ENCODE results near the gene GPX2. TPM values are rescaled to one million over a fixed set of nuclear protein-coding genes. Genes with fewer than 3 reads are reported as not detected.
A peak's percentile ranks its signal among the peaks of the same experiment; 100 is the strongest.

The GPX2 gene
- total RNA-seq, 1 experiment from 2014 or later: 323 TPM

DNA sequence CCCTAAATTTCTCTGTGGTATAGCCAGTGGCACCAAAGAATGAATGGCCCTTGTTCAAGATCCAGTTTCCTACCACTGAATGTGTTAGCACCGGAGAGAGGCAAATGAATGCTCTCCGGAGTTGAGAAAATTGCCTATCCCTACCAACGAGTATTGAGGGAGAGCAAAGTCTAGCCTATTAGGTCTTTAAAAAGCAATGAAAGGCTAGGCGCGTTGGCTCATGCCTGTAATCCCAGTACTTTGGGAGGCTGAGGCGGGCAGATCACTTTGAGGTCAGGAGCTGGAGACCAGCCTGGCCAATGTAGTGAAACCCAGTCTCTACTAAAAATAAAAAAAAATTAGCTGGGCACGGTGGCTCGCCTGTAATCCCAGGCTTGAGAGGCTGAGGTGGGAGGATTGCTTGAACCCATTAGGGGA, 30.5 kb upstream of the GPX2 start:
- Histone ChIP-seq H3K9me3 (ENCODE audit: insufficient read depth, low read depth) (no peaks in the 10 kb centered on the region), H3K4me1 (replicated peaks; ENCODE audit: insufficient read depth) (peaks cover 37% of the 10 kb centered on the region), H3K27ac (no peak overlapping the region), H3K36me3 (ENCODE audit: low read depth) (no peaks in the 10 kb centered on the region), H3K4me3 (peak overlapping the region; percentile 83; the same call in 1 of the 2 replicates), H3K27me3 (ENCODE audit: insufficient read depth, low read depth) (no peaks in the 10 kb centered on the region), H3K9me2 (ENCODE audit: insufficient read depth) (no peaks in the 10 kb centered on the region), H3K4me2 (peak overlapping the region; percentile 87), H3F3A (ENCODE audit: insufficient read depth, low read depth) (peaks cover 31% of the 10 kb centered on the region), H2AFZ (peak overlapping the region; percentile 83; the same call in 1 of the 2 replicates), H4K20me1 (ENCODE audit: insufficient read depth) (no peaks in the 10 kb centered on the region), H3K79me2 (ENCODE audit: low read depth) (peaks cover 42% of the 10 kb centered on the region)
- ChIA-PET POLR2A (ENCODE audit: unreplicated experiment) (no interaction called here), CTCF (no interaction called here)
- intact Hi-C loops (cut with micrococcal nuclease; ENCODE audit: unreplicated experiment): loop anchor here (5.0 kb wide), 2 partner anchors 216 to 471 kb away; partner anchors contain the start of genes ZBTB1 and ZBTB25
- TF ChIP-seq, protein P1, sequence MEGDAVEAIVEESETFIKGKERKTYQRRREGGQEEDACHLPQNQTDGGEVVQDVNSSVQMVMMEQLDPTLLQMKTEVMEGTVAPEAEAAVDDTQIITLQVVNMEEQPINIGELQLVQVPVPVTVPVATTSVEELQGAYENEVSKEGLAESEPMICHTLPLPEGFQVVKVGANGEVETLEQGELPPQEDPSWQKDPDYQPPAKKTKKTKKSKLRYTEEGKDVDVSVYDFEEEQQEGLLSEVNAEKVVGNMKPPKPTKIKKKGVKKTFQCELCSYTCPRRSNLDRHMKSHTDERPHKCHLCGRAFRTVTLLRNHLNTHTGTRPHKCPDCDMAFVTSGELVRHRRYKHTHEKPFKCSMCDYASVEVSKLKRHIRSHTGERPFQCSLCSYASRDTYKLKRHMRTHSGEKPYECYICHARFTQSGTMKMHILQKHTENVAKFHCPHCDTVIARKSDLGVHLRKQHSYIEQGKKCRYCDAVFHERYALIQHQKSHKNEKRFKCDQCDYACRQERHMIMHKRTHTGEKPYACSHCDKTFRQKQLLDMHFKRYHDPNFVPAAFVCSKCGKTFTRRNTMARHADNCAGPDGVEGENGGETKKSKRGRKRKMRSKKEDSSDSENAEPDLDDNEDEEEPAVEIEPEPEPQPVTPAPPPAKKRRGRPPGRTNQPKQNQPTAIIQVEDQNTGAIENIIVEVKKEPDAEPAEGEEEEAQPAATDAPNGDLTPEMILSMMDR (conservative IDR thresholded peaks at IDR 0.05): no peak
- no peak for TF ChIP-seq EZH2 (IDR thresholded peaks at IDR 0.05; ENCODE audit: low read depth)
- no TSS peak for BruUV-seq (replicated peaks)
- DNase-seq: no peak

DNA sequence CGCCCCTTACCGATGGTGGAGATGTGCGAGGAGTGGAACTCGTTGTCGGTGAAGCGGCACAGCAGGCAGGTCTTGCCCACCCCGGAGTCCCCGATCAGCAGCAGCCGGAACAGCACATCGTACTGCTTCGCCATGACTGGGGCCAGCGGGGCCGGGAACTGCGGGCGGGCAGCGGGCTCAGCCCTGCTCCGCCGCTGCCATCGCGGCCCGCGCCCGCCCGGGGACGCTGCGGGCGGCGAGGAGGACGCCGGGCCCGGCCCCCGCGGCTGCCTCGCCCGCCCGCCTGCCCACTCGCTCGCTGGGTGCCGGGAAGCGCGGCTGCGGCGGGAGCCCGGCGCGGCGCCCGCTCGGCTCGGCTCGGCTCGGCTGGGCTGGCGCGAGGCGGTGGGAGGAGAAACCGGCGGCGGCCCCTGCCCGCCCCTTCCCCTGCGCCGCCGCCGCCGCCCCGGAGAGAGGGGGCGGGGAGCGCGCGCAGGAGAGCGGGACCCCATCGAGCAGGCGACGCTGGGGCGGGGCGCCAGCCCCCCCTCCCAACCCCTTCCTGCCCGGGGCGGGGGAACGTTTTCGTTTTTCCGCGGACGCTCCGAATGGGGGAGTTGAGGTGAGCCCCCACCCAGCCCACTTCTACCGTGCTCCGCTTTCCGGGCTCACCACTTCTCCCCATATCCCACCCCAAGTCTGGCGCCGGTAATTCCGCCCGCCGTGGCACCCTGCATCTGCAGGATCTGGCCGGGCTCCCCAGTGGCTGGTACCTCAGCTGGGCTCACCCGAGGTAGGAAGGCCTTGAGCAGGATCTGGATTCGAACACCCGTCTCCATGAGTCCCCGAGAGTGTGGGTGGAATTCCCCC, 29.6 kb upstream of the GPX2 start, which contains the start of gene RAB15:
RAB15 (minus strand) TSS at position 394 of the 849 bp plus-strand sequence; CDS start at position 134, 260 bp downstream.
- POLR2A ChIA-PET (ENCODE audit: unreplicated experiment): no interaction called here
- Histone ChIP-seq H3K4me2 (peak within 1 kb of the TSS; percentile 87), H3K27ac (peak within 1 kb of the TSS; percentile 79), H3K36me3 (ENCODE audit: low read depth) (0 out of 2 replicates have a peak, but pooled peaks cover 3% of the 10 kb centered on the region), H3K9me2 (ENCODE audit: insufficient read depth) (no peaks in the 10 kb centered on the region), H4K20me1 (ENCODE audit: insufficient read depth) (no peaks in the 10 kb centered on the region), H3K79me2 (ENCODE audit: low read depth) (peaks cover 50% of the 10 kb centered on the region), H3K4me3 (peak within 1 kb of the TSS; percentile 83), H2AFZ (peak within 1 kb of the TSS; percentile 83), H3K27me3 (ENCODE audit: insufficient read depth, low read depth) (no peaks in the 10 kb centered on the region), H3F3A (ENCODE audit: insufficient read depth, low read depth) (peaks cover 39% of the 10 kb centered on the region), H3K9me3 (ENCODE audit: insufficient read depth, low read depth) (no peaks in the 10 kb centered on the region), H3K4me1 (replicated peaks; ENCODE audit: insufficient read depth) (peaks cover 45% of the 10 kb centered on the region)
- intact Hi-C loops (cut with micrococcal nuclease; ENCODE audit: unreplicated experiment): loop anchor here (1.0 to 5.0 kb wide), 3 partner anchors 30 to 470 kb away; partner anchors contain the start of genes GPX2, ZBTB1 and ZBTB25
- TF ChIP-seq, protein P1 (conservative IDR thresholded peaks at IDR 0.05): no peak
- no peak for TF ChIP-seq EZH2 (IDR thresholded peaks at IDR 0.05; ENCODE audit: low read depth)
- BruUV-seq (replicated peaks): no TSS peak
- peak in 1 of 2 experiments; percentile 42 for DNase-seq
- CTCF ChIA-PET: no interaction called here

DNA sequence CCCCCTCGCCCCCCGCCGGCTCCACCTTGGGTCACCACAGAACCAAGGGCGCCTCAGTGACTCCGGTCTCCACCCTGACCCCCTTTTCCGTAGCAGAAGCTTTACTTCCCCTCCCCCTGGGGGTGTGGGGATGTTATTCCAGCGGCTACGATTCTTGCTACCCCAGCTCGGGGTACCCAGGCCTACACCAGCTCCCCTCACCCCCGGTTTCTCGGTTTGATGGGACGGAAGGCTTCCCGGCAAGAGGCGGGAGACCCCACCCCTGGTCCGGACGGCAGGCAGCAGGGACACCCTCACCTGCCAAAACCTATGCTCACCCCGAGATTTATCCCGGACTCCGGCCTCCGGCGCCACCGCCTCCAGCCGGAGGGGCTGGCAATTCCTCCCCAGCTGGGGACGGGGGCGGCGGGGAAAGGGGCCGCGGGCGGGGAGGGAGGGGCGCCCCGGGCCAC, 29.0 kb upstream of the GPX2 start:
- BruUV-seq (replicated peaks): no TSS peak
- ChIA-PET POLR2A (ENCODE audit: unreplicated experiment) (no interaction called here), CTCF (no interaction called here)
- Histone ChIP-seq H3K4me1 (replicated peaks; ENCODE audit: insufficient read depth) (peaks cover 49% of the 10 kb centered on the region), H3K9me3 (ENCODE audit: insufficient read depth, low read depth) (no peaks in the 10 kb centered on the region), H4K20me1 (ENCODE audit: insufficient read depth) (no peaks in the 10 kb centered on the region), H3K27me3 (ENCODE audit: insufficient read depth, low read depth) (no peaks in the 10 kb centered on the region), H3K79me2 (ENCODE audit: low read depth) (peaks cover 53% of the 10 kb centered on the region), H3K9me2 (ENCODE audit: insufficient read depth) (no peaks in the 10 kb centered on the region), H3F3A (ENCODE audit: insufficient read depth, low read depth) (peaks cover 43% of the 10 kb centered on the region), H2AFZ (peak overlapping the region; percentile 76), H3K4me3 (peak overlapping the region; percentile 68), H3K27ac (peak overlapping the region; percentile 79), H3K36me3 (ENCODE audit: low read depth) (0 out of 2 replicates have a peak, but pooled peaks cover 3% of the 10 kb centered on the region), H3K4me2 (peak overlapping the region; percentile 76)
- peak in 1 of 2 experiments; percentile 19 for DNase-seq
- intact Hi-C loops (cut with micrococcal nuclease; ENCODE audit: unreplicated experiment): loop anchor here (1.0 to 5.0 kb wide), 3 partner anchors 29 to 469 kb away; partner anchors contain the start of genes GPX2, ZBTB1 and ZBTB25
- TF ChIP-seq, protein P1 (conservative IDR thresholded peaks at IDR 0.05): no peak
- no peak for TF ChIP-seq EZH2 (IDR thresholded peaks at IDR 0.05; ENCODE audit: low read depth)
